ENCODE results near the gene ALPL.

Gene ALPL

GRCh38 chr1:21541329-21541728 is 32.1 kb downstream of the ALPL start:
- Histone ChIP-seq H3K27ac (ENCODE audit: low read depth in 2 of 2, low read length in 2 of 2) (no peak overlapping the region), H3K9me3 (ENCODE audit: control insufficient read depth in 2 of 2, low read length in 2 of 2) (no peaks in the 10 kb centered on the region), H3K27me3 (ENCODE audit: control insufficient read depth in 2 of 2, insufficient read depth in 2 of 2, low read length in 2 of 2) (peaks cover 0 to 7% of the 10 kb centered on the region in 2 donors), H3K9ac (ENCODE audit: low read depth in 1 of 2, low read length in 2 of 2) (no peak overlapping the region), H3K4me1 (ENCODE audit: control insufficient read depth in 2 of 2, insufficient read depth in 2 of 2, low read length in 2 of 2) (peaks cover 0 to 2% of the 10 kb centered on the region in 2 donors), H3K4me3 (ENCODE audit: low read length in 2 of 2) (no peak overlapping the region), H3K36me3 (ENCODE audit: control insufficient read depth in 2 of 2, insufficient read depth in 2 of 2, low read length in 2 of 2) (no peaks in the 10 kb centered on the region)

DNA sequence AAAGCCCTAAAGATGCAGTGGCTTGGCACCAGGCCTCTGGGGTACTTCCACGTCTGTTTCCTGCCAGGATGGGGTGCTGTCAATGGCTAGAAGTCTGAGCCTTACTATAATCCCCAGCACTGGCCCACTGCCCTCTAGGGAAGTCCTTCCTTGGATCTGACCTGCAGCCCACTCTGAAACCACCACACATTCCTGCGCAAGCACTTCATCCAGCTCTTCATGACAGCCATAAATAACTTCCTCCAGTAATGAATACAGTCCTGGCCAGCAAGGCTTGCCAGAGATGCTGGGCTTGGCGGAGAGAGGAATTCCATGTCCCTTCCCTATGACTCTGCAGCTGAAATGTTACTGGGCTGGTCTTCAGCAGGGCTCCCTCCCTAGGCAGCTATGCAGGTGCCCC is 32.6 kb downstream of the ALPL start:
- Histone ChIP-seq H3K27me3 (ENCODE audit: control insufficient read depth in 2 of 2, insufficient read depth in 2 of 2, low read length in 2 of 2) (peaks cover 0 to 7% of the 10 kb centered on the region in 2 donors), H3K9ac (ENCODE audit: low read depth in 1 of 2, low read length in 2 of 2) (no peak overlapping the region), H3K27ac (ENCODE audit: low read depth in 2 of 2, low read length in 2 of 2) (no peak overlapping the region), H3K9me3 (ENCODE audit: control insufficient read depth in 2 of 2, low read length in 2 of 2) (no peaks in the 10 kb centered on the region), H3K4me3 (ENCODE audit: low read length in 2 of 2) (no peak overlapping the region), H3K4me1 (ENCODE audit: control insufficient read depth in 2 of 2, insufficient read depth in 2 of 2, low read length in 2 of 2) (peaks cover 0 to 2% of the 10 kb centered on the region in 2 donors), H3K36me3 (ENCODE audit: control insufficient read depth in 2 of 2, insufficient read depth in 2 of 2, low read length in 2 of 2) (no peaks in the 10 kb centered on the region)

GRCh38 chr1:21543598-21543997 is 34.4 kb downstream of the ALPL start:
- Histone ChIP-seq H3K9ac (ENCODE audit: low read depth in 1 of 2, low read length in 2 of 2) (no peak overlapping the region), H3K27me3 (ENCODE audit: control insufficient read depth in 2 of 2, insufficient read depth in 2 of 2, low read length in 2 of 2) (no peaks in the 10 kb centered on the region), H3K27ac (ENCODE audit: low read depth in 2 of 2, low read length in 2 of 2) (no peak overlapping the region), H3K4me3 (ENCODE audit: low read length in 2 of 2) (no peak overlapping the region), H3K4me1 (ENCODE audit: control insufficient read depth in 2 of 2, insufficient read depth in 2 of 2, low read length in 2 of 2) (peaks cover 0 to 2% of the 10 kb centered on the region in 2 donors), H3K36me3 (ENCODE audit: control insufficient read depth in 2 of 2, insufficient read depth in 2 of 2, low read length in 2 of 2) (no peaks in the 10 kb centered on the region), H3K9me3 (ENCODE audit: control insufficient read depth in 2 of 2, low read length in 2 of 2) (no peaks in the 10 kb centered on the region)

DNA sequence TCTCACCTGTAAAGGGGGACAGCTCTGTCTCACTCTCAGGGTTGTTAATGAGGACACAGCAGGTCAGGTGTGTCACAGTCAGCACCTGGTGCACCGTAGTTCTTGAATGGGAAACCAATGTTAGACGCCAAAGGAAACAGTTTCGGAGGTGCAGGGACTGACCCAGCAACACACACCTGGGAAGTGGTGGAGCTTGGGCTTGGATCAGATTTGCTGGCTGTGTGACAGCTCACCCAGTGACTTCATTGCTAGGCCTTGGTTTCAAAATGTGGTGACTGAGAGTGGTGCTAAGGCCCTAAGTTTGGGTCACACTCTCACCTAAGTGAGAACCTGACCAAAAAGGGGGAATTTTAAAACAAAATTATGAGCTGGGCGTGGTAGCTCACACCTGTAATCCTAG is 34.9 kb downstream of the ALPL start:
- Histone ChIP-seq H3K9me3 (ENCODE audit: control insufficient read depth in 2 of 2, low read length in 2 of 2) (no peaks in the 10 kb centered on the region), H3K4me3 (ENCODE audit: low read length in 2 of 2) (no peak overlapping the region), H3K36me3 (ENCODE audit: control insufficient read depth in 2 of 2, insufficient read depth in 2 of 2, low read length in 2 of 2) (no peaks in the 10 kb centered on the region), H3K4me1 (ENCODE audit: control insufficient read depth in 2 of 2, insufficient read depth in 2 of 2, low read length in 2 of 2) (peaks cover 0 to 2% of the 10 kb centered on the region in 2 donors), H3K9ac (ENCODE audit: low read depth in 1 of 2, low read length in 2 of 2) (no peak overlapping the region), H3K27ac (ENCODE audit: low read depth in 2 of 2, low read length in 2 of 2) (no peak overlapping the region), H3K27me3 (ENCODE audit: control insufficient read depth in 2 of 2, insufficient read depth in 2 of 2, low read length in 2 of 2) (no peaks in the 10 kb centered on the region)

DNA sequence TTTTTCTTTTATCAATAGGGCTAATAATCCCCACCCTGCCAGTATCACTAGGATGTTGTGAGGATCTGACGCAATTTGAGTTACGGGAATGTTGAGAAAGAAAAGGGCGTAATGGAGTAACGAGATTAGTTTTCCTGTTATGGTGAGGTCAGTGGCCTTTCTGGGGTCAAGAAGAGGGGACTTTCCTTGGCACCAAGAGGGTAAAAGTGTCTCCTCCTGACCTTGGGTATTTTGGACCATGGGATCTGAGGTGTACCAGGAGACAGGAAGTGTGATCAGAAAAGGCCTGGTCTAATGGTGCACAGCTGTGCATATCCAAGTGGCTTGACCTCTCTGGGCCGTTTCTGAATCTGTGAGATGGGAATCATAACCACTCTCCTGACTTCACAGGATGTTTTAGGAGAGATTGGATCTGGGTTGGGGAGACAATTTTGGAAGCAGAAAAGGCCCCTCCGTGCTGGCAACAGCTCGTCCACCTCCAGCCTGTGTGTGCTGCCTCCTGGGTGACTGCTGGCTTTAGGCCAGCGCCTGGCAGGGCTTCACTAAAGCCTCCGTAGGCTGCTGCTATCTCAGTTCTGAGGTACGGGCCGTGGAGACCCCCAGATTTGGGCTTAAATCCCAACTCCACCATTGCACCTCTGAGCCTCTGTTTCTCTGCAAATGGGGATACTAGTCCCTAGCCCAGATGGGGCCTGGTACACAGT is 37.1 kb downstream of the ALPL start:
- Histone ChIP-seq H3K27ac (ENCODE audit: low read depth in 2 of 2, low read length in 2 of 2) (no peak overlapping the region), H3K4me1 (ENCODE audit: control insufficient read depth in 2 of 2, insufficient read depth in 2 of 2, low read length in 2 of 2) (peaks cover 0 to 2% of the 10 kb centered on the region in 2 donors), H3K4me3 (ENCODE audit: low read length in 2 of 2) (no peak overlapping the region), H3K36me3 (ENCODE audit: control insufficient read depth in 2 of 2, insufficient read depth in 2 of 2, low read length in 2 of 2) (no peaks in the 10 kb centered on the region), H3K9me3 (ENCODE audit: control insufficient read depth in 2 of 2, low read length in 2 of 2) (no peaks in the 10 kb centered on the region), H3K27me3 (ENCODE audit: control insufficient read depth in 2 of 2, insufficient read depth in 2 of 2, low read length in 2 of 2) (peaks cover 3 to 7% of the 10 kb centered on the region in 2 donors), H3K9ac (ENCODE audit: low read depth in 1 of 2, low read length in 2 of 2) (no peak overlapping the region)

GRCh38 chr1:21547876-21548275 is 38.7 kb downstream of the ALPL start:
- Histone ChIP-seq H3K9me3 (ENCODE audit: control insufficient read depth in 2 of 2, low read length in 2 of 2) (no peaks in the 10 kb centered on the region), H3K36me3 (ENCODE audit: control insufficient read depth in 2 of 2, insufficient read depth in 2 of 2, low read length in 2 of 2) (no peaks in the 10 kb centered on the region), H3K4me1 (ENCODE audit: control insufficient read depth in 2 of 2, insufficient read depth in 2 of 2, low read length in 2 of 2) (no peaks in the 10 kb centered on the region), H3K4me3 (ENCODE audit: low read length in 2 of 2) (no peak overlapping the region), H3K9ac (ENCODE audit: low read depth in 1 of 2, low read length in 2 of 2) (no peak overlapping the region), H3K27ac (ENCODE audit: low read depth in 2 of 2, low read length in 2 of 2) (no peak overlapping the region), H3K27me3 (ENCODE audit: control insufficient read depth in 2 of 2, insufficient read depth in 2 of 2, low read length in 2 of 2) (peaks cover 3 to 7% of the 10 kb centered on the region in 2 donors)

- no peak overlapping the region for H3K4me3 ChIP-seq (ENCODE audit: low read length in 2 of 2)
- H3K27me3 ChIP-seq (ENCODE audit: control insufficient read depth in 2 of 2, insufficient read depth in 2 of 2, low read length in 2 of 2) = peaks cover 3 to 7% of the 10 kb centered on the region in 2 donors
- H3K27ac ChIP-seq (ENCODE audit: low read depth in 2 of 2, low read length in 2 of 2) = no peak overlapping the region
- H3K9ac ChIP-seq (ENCODE audit: low read depth in 1 of 2, low read length in 2 of 2) = no peak overlapping the region
- no peaks in the 10 kb centered on the region for H3K9me3 ChIP-seq (ENCODE audit: control insufficient read depth in 2 of 2, low read length in 2 of 2)
- H3K36me3 ChIP-seq (ENCODE audit: control insufficient read depth in 2 of 2, insufficient read depth in 2 of 2, low read length in 2 of 2) = no peaks in the 10 kb centered on the region
- no peaks in the 10 kb centered on the region for H3K4me1 ChIP-seq (ENCODE audit: control insufficient read depth in 2 of 2, insufficient read depth in 2 of 2, low read length in 2 of 2)
Observed at GRCh38 chr1:21550097-21550496, 40.9 kb downstream of the ALPL start.

- no peak overlapping the region for H3K27ac ChIP-seq (ENCODE audit: low read depth in 2 of 2, low read length in 2 of 2)
- H3K4me1 ChIP-seq (ENCODE audit: control insufficient read depth in 2 of 2, insufficient read depth in 2 of 2, low read length in 2 of 2) = no peaks in the 10 kb centered on the region
- peaks cover 3 to 7% of the 10 kb centered on the region in 2 donors for H3K27me3 ChIP-seq (ENCODE audit: control insufficient read depth in 2 of 2, insufficient read depth in 2 of 2, low read length in 2 of 2)
- H3K9ac ChIP-seq (ENCODE audit: low read depth in 1 of 2, low read length in 2 of 2) = no peak overlapping the region
- no peaks in the 10 kb centered on the region for H3K36me3 ChIP-seq (ENCODE audit: control insufficient read depth in 2 of 2, insufficient read depth in 2 of 2, low read length in 2 of 2)
- H3K4me3 ChIP-seq (ENCODE audit: low read length in 2 of 2) = no peak overlapping the region
- H3K9me3 ChIP-seq (ENCODE audit: control insufficient read depth in 2 of 2, low read length in 2 of 2) = no peaks in the 10 kb centered on the region
Observed at GRCh38 chr1:21550866-21551475, 41.7 kb downstream of the ALPL start.

DNA sequence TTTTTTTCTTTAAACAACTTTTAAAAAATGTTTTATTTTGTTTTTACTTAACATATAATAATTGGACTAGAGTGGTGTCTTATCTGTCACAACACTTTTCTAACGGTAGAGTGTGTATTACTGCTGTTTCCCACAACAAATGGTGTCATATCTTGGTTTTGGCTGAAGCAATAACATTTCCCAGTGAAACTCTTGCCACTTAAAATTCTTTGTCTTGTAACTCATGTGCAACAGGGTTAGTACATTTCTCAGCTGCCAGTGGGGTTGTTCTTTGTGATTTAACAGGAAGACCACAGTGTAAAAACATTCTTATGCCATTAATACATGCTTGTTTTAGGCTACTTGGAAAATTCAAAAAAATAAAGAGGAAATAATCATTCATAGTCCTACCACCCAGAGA is 43.5 kb downstream of the ALPL start:
- Histone ChIP-seq H3K9me3 (ENCODE audit: control insufficient read depth in 2 of 2, low read length in 2 of 2) (no peaks in the 10 kb centered on the region), H3K36me3 (ENCODE audit: control insufficient read depth in 2 of 2, insufficient read depth in 2 of 2, low read length in 2 of 2) (no peaks in the 10 kb centered on the region), H3K27me3 (ENCODE audit: control insufficient read depth in 2 of 2, insufficient read depth in 2 of 2, low read length in 2 of 2) (peaks cover 3 to 7% of the 10 kb centered on the region in 2 donors), H3K4me3 (ENCODE audit: low read length in 2 of 2) (no peak overlapping the region), H3K27ac (ENCODE audit: low read depth in 2 of 2, low read length in 2 of 2) (no peak overlapping the region), H3K9ac (ENCODE audit: low read depth in 1 of 2, low read length in 2 of 2) (no peak overlapping the region), H3K4me1 (ENCODE audit: control insufficient read depth in 2 of 2, insufficient read depth in 2 of 2, low read length in 2 of 2) (no peaks in the 10 kb centered on the region)

DNA sequence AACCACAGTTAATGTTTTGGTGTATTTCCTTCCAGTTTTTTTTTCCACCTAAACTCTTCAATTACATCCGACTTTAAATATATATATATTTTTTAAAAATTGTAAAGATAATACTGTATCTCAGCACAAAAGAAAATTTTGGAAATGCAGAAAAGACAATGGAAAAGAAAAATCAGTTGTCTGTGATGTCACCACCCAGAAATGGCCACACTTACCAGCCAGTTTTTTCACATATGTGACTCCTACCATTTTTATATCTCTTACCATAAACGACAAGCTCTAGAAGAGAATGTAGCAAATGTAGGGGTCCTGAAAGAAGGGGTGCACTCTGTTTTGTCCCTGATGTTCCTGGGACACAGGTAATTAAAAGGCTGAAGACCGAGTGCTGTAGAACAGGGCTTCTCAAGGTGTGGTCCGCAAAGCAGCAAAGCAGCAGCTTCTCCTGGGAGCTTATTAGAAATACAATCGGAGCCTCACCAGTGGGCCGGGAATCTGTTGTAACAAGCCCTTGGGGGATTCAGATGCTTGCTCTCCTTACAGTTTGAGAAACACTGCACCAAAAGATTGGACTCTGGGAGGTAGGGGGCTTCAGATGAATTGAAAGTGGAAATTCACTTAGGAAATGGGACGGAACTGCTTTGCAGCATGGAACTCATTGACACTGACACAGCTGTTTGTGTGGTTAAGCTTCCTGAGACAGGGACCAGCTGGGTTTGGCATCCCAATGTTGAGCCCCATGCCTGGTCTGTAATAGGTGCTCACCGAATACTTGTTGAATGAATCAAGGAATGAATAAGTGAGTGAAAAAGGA is 44.1 kb downstream of the ALPL start:
- Histone ChIP-seq H3K9ac (ENCODE audit: low read depth in 1 of 2, low read length in 2 of 2) (no peak overlapping the region), H3K4me1 (ENCODE audit: control insufficient read depth in 2 of 2, insufficient read depth in 2 of 2, low read length in 2 of 2) (no peaks in the 10 kb centered on the region), H3K9me3 (ENCODE audit: control insufficient read depth in 2 of 2, low read length in 2 of 2) (no peaks in the 10 kb centered on the region), H3K27ac (ENCODE audit: low read depth in 2 of 2, low read length in 2 of 2) (no peak overlapping the region), H3K27me3 (ENCODE audit: control insufficient read depth in 2 of 2, insufficient read depth in 2 of 2, low read length in 2 of 2) (peaks cover 3 to 7% of the 10 kb centered on the region in 2 donors), H3K36me3 (ENCODE audit: control insufficient read depth in 2 of 2, insufficient read depth in 2 of 2, low read length in 2 of 2) (no peaks in the 10 kb centered on the region), H3K4me3 (ENCODE audit: low read length in 2 of 2) (no peak overlapping the region)
